Measurements from ENCODE around the gene BPIFA2. TPM values are rescaled to one million over a fixed set of nuclear protein-coding genes. Genes with fewer than 3 reads are reported as not detected.

The BPIFA2 gene
- total RNA-seq, 2 donors from 2014 or later: not detected

- TF ChIP-seq CTCF (IDR thresholded peaks at IDR 0.05): no peak
- DNase-seq: no peak
- no peaks in the 10 kb centered on the region for H3K36me3 ChIP-seq
- no peaks in the 10 kb centered on the region for H3K9me3 ChIP-seq
- no peaks in the 10 kb centered on the region for H3K4me1 ChIP-seq
- no peak overlapping the region for H3K4me3 ChIP-seq
- H3K27me3 ChIP-seq: no peaks in the 10 kb centered on the region
- H3K9ac ChIP-seq (ENCODE audit: low read depth in 2 of 2, low read length in 2 of 2): no peak overlapping the region
- H3K27ac ChIP-seq: no peak overlapping the region
- intact Hi-C loops (cut with DNase I): no loop called here
Observed at GRCh38 chr20:33192912-33193501, 25.0 kb downstream of the BPIFA2 start.

GRCh38 chr20:33199026-33199425 lies 31.1 kb downstream of the BPIFA2 start:
- Histone ChIP-seq H3K9me3 (no peaks in the 10 kb centered on the region), H3K4me1 (no peaks in the 10 kb centered on the region), H3K36me3 (no peaks in the 10 kb centered on the region), H3K27ac (no peak overlapping the region), H3K27me3 (no peaks in the 10 kb centered on the region), H3K9ac (ENCODE audit: low read depth in 2 of 2, low read length in 2 of 2) (no peak overlapping the region), H3K4me3 (no peak overlapping the region)
- DNase-seq: no peak
- TF ChIP-seq CTCF (IDR thresholded peaks at IDR 0.05): no peak
- intact Hi-C loops (cut with DNase I): no loop called here

- H3K27me3 ChIP-seq: no peaks in the 10 kb centered on the region
- H3K27ac ChIP-seq: no peak overlapping the region
- H3K4me1 ChIP-seq: no peaks in the 10 kb centered on the region
- H3K4me3 ChIP-seq: no peak overlapping the region
- no peaks in the 10 kb centered on the region for H3K9me3 ChIP-seq
- intact Hi-C loops (cut with DNase I): no loop called here
- TF ChIP-seq CTCF (IDR thresholded peaks at IDR 0.05): no peak
- no peak for DNase-seq
- no peaks in the 10 kb centered on the region for H3K36me3 ChIP-seq
- no peak overlapping the region for H3K9ac ChIP-seq (ENCODE audit: low read depth in 2 of 2, low read length in 2 of 2)
Observed at GRCh38 chr20:33202451-33202850, 34.5 kb downstream of the BPIFA2 start.

GRCh38 chr20:33203444-33203843 lies 35.5 kb downstream of the BPIFA2 start:
- intact Hi-C loops (cut with DNase I): no loop called here
- DNase-seq: no peak
- no peak overlapping the region for H3K27ac ChIP-seq
- H3K4me1 ChIP-seq: no peaks in the 10 kb centered on the region
- no peak for TF ChIP-seq CTCF (IDR thresholded peaks at IDR 0.05)
- no peak overlapping the region for H3K4me3 ChIP-seq
- H3K9ac ChIP-seq (ENCODE audit: low read depth in 2 of 2, low read length in 2 of 2): no peak overlapping the region
- H3K27me3 ChIP-seq: no peaks in the 10 kb centered on the region
- H3K36me3 ChIP-seq: no peaks in the 10 kb centered on the region
- H3K9me3 ChIP-seq: no peaks in the 10 kb centered on the region

GRCh38 chr20:33209789-33210188 lies 41.8 kb downstream of the BPIFA2 start:
- no peaks in the 10 kb centered on the region for H3K27me3 ChIP-seq

More at GRCh38 chr20:33209789-33210188, 41.8 kb downstream of the BPIFA2 start:
- Histone ChIP-seq H3K36me3 (no peaks in the 10 kb centered on the region), H3K4me3 (no peak overlapping the region), H3K4me1 (no peaks in the 10 kb centered on the region), H3K9me3 (no peaks in the 10 kb centered on the region), H3K27ac (no peak overlapping the region), H3K9ac (ENCODE audit: low read depth in 2 of 2, low read length in 2 of 2) (no peak overlapping the region)
- TF ChIP-seq CTCF (IDR thresholded peaks at IDR 0.05): no peak
- intact Hi-C loops (cut with DNase I): no loop called here
- peak; percentile 72 for DNase-seq

All from colonic mucosa (tissue), 4 donors.